ENCODE results near the gene TPCN2.
A peak's percentile ranks its signal among the peaks of the same experiment; 100 is the strongest.
"Not testable (repeated sequence)": the region's sequence is repeated elsewhere in the genome, so short reads cannot be mapped to it uniquely, and the experiment has no call there.

The TPCN2 gene

DNA sequence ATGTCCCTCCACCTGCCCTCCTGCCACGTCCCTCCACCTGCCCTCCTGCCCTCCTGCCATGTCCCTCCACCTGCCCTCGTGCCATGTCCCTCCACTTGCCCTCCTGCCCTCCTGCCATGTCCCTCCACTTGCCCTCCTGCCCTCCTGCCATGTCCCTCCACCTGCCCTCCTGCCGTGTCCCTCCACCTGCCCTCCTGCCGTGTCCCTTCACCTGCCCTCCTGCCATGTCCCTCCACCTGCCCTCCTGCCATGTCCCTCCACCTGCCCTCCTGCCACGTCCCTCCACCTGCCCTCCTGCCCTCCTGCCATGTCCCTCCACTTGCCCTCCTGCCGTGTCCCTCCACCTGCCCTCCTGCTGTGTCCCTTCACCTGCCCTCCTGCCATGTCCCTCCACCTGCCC lies 28.2 kb downstream of the TPCN2 start:
- not testable (repeated sequence) for DNase-seq

DNA sequence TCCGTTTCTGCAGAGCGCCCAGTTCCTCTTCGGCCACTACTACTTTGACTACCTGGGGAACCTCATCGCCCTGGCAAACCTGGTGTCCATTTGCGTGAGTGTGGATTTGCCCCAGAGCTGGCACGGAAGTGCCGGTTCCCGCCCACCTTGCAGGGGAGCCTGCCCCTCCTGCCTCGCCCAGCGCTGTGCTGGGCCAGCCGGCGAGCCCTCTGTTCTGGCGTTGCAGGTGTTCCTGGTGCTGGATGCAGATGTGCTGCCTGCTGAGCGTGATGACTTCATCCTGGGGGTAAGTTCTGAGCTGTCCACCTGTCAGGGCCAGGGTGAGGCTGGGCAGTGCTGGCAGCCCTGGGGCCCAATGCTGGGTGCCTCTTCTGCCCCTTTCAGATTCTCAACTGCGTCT lies 29.8 kb downstream of the TPCN2 start:
- no peak for DNase-seq

DNA sequence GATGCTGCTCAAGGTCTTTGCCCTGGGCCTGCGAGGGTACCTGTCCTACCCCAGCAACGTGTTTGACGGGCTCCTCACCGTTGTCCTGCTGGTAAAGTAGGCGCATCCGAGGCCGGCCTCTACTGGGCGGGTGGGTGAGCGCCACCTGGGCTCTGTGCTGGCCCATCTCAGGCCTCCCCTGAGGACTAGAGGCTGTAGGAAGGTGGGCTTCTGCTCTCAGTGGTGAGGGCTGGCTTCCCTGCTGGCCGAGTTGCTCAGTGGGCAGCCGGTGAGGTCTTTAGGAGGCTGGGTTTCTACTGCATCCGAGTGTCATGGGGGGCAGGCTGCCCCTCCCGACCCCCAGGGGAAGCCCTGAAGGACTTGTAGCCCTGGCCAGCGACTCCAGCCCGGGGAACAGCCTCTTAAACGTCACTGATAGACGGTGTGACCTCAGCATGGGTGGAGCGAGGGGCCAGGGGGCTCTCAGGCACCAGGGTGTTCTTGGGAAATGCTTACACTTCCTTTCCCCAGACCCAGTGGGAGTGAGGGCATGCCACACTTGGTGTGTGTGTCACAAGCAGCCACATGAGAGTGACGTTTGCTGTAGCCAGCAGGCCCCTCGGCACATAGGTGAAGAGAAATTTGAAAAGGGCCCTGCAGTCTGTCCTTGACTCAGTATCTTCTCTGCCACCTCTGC lies 30.3 kb downstream of the TPCN2 start:
- no peak for DNase-seq

DNA sequence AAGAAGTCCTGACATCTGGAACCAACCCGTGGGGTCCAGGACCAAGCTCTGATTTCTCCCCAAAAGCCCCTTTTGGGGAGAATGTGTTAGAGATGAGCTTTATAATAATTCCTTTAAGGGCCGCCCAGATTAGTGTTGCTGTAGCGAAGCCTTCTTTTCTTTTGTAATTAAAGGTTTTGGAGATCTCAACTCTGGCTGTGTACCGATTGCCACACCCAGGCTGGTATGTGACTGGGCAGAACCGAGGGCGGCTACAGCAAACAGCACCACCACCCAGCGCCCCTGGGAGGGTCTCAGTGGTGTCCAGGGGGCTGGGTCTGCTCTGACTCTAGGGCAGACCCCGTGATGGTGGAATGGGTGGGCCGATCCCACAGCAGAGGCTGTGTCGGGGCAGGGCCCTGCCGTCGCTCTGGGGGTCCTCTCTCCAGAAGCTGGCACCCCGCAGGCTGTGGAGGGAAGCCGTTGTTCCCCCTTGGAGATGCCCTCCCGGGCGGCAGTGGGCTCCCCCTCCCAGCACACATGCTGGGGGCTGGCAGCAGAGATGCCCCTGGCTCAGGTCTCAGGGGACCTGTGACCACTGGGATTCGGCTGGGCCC lies 31.0 kb downstream of the TPCN2 start:
- DNase-seq: no peak

DNA sequence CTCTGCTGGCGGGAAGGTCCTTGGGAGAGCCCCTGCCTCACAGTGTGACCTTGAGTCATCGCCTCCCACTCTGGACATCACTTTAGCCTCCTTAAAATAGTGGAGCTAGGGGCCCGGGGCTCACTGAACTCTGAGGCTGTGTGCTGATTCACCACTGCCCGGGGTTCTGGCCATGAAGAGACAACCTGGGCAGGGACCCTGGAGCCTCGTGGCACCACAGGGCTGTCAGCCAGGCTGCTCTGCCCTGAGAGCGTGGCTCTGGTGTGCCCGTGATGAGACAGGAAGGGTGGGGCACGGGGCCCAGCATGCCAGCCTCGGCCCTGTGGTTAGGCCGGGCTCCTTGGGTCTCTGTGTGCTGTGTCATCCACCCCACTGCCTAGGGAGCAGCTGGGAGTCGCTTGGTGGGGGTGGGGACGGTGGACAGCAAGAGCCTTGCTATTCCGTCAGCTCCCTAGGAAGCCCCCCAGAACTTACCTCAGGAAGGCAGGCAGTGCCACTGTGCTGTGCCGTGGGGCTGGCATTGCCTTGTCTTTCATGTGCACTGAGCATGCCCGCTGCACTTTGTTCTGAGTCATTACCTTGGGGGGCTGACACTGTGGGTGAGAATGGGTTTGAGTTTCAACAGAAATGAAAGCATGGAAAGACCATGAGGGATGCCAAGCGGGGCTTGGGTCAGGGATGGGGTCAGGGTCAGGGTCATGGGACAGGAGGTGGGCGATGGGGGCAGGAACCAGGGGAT lies 31.7 kb downstream of the TPCN2 start:
- DNase-seq: no peak

DNA sequence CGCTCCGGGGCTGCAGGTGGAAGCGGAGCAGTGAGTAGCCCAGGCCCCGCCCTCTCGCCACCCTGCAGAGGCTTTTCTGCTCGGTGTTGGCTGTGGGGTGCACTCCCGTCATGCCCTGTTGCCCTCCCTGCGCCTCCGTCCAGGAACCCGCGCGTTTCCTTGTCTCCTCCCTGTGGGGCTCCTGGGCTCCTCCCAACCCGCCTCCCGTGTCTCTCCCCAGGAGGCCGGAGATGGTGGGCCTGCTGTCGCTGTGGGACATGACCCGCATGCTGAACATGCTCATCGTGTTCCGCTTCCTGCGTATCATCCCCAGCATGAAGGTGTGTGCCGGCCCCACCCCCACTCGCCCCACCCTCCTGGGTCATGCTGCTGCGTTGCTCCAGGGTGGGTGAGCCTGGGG lies 32.4 kb downstream of the TPCN2 start:
- no peak for DNase-seq

DNA sequence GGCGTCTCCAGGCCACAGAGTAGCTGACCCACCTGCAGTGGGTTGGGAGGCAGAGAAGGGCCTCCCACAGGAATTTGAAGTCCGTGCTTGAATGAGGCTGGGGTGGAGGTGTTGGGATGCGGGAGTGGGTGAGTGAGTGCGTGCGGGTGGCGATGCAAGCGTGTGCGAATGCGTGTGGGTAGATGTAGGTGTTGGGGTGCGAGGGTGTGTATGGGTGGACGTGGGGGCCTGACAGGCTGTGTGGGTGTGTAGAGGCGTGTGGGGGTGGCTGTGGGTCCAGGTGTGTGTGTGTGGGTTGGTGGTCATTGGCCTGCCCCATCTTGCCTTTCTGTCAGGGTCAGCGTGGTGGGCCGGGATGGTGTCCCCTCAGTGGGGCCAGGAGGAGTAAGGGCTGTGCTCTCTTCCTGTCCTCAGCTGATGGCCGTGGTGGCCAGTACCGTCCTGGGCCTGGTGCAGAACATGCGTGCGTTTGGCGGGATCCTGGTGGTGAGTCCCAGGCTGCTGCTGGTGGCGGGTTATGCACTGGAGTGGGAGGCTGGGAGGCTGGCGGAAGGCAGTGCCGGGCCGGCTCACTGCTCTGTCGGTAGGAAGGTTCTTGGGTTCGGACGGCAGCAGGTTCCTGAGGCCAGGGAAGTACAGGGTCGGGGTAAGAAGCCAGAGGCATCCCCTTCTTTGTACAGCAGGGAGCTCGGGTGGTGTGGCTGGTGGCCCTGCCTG lies 35.0 kb downstream of the TPCN2 start:
- DNase-seq: no peak

DNA sequence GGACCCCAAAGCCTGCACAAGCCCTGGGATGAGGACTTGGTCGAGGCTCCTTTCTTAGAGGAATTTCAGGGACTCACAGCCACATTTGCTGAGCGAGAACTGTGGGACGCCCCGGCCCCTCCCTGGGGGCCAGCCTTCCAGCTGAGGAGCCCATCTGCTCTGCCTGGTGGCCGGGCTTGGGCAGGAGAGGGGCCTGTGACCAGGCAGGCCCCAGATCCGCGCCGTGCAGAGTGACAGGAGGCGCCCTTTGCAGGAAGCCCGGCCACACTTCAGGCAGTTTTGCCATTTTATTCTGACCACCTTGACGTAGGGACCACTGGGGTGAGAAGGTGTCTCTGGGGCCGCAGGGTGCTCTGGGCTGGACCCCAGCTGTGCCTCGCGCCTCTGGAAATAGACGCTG lies 35.6 kb downstream of the TPCN2 start:
- no peak for DNase-seq

DNA sequence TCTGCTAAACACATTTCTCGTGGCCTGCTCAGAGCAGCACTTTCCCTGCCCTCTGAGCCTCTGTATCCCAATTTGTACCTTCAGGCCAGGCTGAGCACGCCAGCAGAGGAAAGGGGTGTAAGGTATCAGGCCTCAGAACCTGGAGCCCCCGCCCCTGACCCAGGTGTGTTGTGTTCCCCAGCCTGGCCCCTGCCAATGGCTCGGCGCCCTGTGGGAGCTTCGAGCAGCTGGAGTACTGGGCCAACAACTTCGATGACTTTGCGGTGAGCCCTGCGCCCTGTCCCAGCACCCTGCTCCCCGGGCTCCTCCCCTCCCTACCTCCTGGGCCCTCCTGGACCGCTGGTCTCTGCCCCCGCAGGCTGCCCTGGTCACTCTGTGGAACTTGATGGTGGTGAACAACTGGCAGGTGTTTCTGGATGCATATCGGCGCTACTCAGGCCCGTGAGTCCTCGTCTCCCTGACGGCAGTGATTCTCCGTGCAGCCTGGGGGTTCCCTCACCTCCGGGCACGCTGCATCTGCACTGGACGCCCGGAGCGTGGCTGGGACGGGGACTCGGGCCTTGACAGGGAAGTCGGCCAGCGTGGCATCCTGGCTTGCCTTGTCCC lies 36.9 kb downstream of the TPCN2 start:
- DNase-seq: no peak

DNA sequence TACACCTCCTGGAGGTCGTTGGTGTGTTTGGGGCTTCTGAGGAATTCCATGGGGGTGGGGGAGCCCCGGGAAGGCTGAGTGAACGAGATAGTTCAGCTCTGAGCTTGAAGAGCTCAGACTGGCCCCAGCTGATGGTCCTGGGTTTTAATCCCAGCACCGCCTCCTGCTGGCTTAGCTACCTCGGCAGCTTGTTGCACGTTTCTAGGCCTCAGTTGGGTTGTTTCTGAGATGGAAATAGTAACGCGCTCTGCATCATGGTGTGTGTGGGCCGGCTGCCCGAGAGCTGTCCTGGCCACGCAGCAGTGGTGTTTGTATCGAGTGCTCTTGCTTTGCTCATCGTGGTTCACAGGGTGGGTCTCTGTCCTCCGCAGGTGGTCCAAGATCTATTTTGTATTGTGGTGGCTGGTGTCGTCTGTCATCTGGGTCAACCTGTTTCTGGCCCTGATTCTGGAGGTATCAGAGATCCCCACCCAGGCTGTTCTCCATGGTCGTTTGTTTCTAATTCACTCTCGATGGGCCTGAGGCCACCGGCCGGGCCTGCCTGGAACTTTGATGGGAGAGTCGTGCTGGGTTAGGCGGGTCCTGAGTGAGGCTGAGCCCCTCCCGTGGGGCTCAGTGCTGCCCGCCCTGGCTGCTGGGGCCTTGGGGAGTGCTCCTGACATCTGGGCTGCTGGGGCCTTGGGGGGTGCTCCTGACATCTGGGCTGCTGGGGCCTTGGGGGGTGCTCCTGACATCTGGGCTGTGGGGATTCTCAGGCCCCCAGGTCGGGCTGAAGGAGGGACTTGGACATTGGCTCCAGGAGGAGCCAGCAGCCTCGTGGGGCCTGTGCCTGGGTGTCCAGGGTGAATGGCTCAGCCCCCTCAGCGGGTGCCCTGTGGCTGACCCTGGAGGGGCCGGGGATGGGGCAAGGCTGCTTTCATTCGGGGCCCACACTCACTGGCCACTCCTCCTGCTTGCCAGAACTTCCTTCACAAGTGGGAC lies 37.7 kb downstream of the TPCN2 start:
- no peak for DNase-seq

DNA sequence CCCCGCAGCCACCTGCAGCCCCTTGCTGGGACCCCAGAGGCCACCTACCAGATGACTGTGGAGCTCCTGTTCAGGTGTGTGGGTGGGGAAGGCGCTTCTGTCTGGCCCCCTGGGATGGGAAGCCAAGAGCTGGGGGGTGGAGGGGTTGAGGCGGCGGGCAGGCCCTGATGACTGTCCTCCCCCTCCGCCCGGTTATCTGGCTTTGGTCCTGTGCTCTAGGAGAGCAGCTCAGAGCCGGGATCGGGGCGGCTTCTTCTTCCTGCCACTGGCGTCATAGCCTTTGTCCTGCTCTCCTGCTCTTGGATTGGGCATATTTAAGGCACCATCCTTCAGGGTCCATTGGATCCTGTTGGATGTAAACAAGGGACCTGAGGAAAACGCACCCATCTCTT lies 38.4 kb downstream of the TPCN2 start:
- no peak for DNase-seq

DNA sequence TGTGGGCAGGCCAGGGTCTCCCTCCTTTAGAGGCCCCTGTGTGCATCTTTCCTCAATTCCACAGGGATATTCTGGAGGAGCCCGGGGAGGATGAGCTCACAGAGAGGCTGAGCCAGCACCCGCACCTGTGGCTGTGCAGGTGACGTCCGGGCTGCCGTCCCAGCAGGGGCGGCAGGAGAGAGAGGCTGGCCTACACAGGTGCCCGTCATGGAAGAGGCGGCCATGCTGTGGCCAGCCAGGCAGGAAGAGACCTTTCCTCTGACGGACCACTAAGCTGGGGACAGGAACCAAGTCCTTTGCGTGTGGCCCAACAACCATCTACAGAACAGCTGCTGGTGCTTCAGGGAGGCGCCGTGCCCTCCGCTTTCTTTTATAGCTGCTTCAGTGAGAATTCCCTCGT lies 39.1 kb downstream of the TPCN2 start:
- DNase-seq: no peak

DNA sequence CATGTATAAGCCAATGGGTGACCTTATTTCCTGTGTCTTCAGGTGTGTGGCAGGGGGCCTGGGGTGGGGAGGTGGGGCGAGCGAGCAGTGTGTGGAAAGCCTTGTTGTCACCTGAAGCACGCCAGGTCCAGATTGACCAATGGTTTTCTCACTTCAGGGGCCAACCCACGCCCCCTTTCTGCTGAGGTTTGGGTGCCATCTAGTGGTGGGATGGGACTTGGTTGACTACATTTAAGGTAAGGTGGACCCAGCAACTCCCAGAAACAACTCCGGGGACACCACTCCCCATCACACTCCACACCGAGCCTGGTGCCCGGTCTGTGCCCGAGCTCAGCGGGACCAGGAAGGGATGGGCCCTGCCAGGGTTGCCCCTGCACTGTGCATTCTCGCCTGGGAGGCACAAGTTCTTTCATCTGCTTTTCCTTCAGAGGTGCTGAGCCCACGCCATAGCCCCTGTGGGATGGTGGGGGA lies 40.0 kb downstream of the TPCN2 start:
- peak; percentile 44 for DNase-seq

DNA sequence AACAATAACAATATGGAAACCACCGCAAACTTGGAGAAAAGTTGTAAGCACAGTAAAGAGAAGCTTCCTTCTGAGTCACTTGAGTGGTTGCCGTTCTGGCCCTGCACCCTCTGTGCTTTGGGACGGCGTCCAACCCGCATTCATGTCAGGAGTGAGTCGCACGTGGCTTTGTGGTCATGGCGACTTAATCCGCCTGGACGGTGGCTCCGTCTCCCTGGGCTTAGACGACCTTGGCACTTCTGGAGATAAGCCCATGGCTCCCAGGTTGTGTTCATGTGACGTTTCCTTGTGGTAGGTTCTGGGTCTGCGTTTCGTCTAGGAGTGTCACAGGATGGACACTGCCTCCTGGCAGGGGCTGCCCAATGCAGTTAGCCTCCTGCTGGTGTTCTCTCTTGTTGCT lies 40.5 kb downstream of the TPCN2 start:
- DNase-seq: no peak

DNA sequence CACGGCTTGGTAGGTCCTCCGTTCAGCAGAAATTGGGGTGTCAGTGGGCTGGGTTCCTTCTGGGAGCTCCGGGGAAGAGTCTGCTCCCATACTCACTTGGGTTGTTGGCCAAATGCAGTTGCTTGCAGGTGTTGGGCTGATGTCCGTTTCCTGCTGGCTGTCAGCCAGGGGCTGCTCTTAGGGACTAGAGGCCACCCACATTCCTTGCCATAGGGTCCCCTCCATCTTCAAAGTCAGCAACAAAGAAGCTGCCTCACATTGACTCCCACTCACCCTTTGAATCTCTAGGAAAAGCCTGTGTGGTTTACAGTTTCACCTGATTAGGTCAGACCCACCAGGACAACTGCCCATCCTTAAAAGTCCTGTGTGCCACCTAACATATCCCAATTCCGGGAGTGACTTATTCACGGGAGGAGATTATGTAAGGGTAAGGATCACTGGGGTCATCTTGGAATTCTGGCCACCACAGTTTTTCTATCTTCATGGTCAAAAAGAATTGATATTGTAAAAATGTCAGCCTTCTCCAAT lies 43.0 kb downstream of the TPCN2 start:
- DNase-seq: no peak

DNA sequence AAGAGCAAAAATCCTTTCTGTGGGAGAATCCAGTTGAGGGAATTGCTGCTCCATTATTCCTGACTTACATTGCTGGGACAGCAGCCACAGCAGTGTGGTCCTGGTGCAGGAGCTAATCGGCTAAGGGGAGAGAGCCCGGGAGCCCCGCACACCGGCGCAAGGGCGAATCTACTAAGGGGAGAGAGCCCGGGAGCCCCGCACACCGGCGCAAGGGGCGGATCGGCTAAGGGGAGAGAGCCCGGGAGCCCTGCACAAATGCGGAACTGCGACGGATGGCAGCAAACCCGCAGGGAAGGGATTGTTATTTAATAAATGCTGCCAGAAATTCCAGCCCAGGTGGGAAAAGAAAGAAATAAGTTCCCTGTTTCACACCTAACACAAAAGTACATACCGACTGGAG lies 43.5 kb downstream of the TPCN2 start:
- no peak for DNase-seq

DNA sequence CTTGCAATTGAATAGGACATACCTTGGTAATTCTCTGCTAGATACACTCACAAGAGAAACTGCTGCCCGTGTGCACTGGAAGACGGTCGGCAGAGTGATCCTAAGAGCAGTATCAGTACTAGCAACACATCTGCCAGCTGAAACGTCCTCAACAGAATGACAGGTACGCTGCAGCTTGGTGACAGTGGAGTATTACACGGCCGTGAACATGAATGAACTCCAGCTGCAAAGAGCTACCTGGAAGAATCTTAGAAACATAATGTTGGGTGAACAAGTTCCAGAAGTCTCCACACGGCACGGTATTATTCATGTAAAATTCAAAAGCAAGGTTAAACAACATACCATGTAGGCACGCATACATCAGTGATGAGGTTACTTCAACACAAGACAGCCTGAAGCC lies 44.4 kb downstream of the TPCN2 start:
- DNase-seq: no peak

DNA sequence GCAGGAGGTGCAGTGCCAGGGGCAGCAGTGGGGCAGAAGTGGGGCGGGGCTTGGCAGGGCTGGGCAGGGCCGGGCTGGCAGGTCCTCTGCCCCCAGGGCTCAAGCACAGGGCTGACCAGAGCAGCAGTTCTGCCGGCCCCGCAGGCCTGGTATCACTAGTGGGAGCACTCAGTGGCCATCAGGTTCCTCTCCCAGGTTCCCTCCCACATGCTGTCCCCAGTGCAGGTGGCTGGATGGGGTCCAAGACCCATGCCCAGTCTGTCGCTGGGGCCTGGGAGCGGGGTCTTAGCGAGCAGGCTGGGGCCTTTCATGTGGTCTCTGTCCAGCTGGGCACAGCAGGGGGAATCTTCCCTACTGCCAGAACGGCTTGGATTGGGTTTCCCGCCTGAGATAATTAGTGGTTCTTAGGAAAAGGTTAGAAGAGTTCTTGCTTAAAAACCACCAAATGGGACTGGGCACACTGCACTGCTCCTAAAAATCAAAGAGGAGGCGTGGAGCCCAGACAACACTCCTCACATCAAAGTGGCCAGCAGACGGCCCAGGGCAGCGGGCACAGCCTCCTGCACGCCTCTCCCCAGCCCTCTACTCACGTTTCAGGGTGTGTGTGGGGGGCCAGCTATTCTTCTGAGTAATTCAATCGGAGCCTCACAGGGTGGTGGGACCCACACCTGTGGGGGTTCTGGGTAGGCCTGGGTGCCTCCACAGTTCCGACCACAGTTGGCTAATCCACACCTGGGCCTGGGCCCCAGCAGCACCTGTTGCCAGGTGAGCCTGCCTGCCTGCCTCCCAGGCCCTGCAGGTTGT lies 45.6 kb downstream of the TPCN2 start:
- DNase-seq: no peak

DNA sequence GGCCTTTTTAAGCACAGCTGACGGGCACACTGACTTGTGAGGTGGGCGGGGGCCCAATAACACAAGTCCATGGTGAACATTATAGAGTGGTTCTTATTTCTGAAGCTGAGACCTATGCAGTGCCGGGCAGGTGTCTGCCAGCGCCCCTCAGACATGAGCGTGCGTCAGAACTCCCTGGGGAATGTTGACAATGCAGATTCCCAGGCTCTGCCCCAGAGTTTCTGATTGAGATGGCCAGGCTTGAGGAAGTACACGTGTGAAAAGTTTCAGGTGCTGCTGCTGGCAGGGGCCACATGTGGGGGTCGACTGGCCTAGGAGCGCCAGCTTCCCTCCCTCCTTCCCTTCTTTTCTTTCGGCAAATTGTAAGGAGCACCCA lies 46.2 kb downstream of the TPCN2 start:
- DNase-seq: no peak

DNA sequence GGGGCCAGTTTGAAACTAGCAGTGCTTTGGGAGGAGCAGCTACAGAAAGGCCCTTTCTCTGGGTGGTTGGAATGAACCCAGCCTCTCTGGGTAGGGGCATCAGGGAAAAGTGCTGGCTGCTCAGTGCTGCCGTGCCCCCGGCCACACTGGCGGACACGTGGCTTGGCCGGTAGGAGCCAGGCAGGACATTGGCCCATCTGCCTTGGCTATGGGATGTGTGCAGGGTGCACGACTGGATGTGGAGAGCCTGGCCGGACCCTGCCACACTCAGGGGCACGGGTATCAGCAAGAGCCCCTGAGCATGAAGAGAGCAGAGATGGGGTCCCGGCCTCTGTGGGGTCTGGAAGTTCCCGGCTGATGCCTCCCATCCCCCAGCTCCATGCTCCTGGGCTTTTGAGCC lies 46.6 kb downstream of the TPCN2 start:
- DNase-seq: no peak

DNA sequence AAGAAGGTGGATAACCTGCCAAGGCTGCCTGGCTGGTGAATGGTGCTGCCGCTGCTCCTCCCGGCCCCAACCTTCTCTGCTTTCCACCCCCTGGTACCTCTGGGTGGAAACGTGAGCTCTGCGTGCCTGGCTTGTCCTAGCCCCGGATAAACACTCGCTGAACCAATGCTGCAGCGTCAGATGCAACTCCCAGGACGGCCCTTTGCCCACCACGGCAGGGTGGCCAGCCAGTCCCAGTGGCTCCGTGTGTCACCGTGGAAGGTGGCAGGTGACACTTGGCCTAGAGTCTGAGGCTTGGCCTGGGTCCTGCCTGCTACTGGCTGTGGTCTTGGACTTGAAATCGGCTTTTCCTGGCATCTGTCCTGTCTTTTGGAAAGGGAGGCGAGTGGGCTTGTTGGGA lies 47.7 kb downstream of the TPCN2 start:
- DNase-seq: no peak

All from NCI-H526 treated with DMSO at 0.1 percent for 48 hours (cell line).